GM12878 (cell line): ENCODE data around the gene C1orf50. TPM values are rescaled to one million over a fixed set of nuclear protein-coding genes. Genes with fewer than 3 reads are reported as not detected.

ENCODE experiments used
- ATAC-seq: fragments of 200-7000 bp; cut with Tn5 transposase; 3 replicates; pipeline ENCODE4 v1.9.1; 2020; ENCODE audit warnings: mild to moderate bottlenecking, moderate library complexity
- BruUV-seq: library from RNA; stranded (reverse); fragments of 400-500 nt; replicated peaks from 2 replicates; lab custom pipeline; 2021; lab: Mats Ljungman, UMichigan
- CTCF ChIA-PET: fragments of 300-600 bp; sonication (Branson Sonifier 250); formaldehyde crosslinking; extraction: SDS; loops from one replicate; lab custom pipeline; 2021; ENCODE audit warnings: inconsistent platforms; lab: Yijun Ruan, JAX
- POLR2A ChIA-PET: fragments of 350-600 bp; formaldehyde crosslinking; extraction: SDS; loops from one replicate; lab custom pipeline; 2021; ENCODE audit warnings: inconsistent platforms; lab: Charles Lee
- RAD21 ChIA-PET: fragments of 300-600 bp; sonication (Branson Sonifier 250); formaldehyde crosslinking; loops from one replicate; lab custom pipeline; 2023; ENCODE audit warnings: antibody characterized with exemption; ENCODE audit not compliant: unreplicated experiment; lab: Charles Lee
- SMC1A ChIA-PET: fragments of 300-600 bp; sonication (Branson Sonifier 250); formaldehyde crosslinking; loops from one replicate; lab custom pipeline; 2023; ENCODE audit not compliant: unreplicated experiment, uncharacterized antibody; lab: Charles Lee
- DNase-seq: peaks from one replicate; pipeline ENCODE4 v3.0.0-alpha.2; 2011; ENCODE audit warnings: low read depth, low spot score
- FAIRE-seq: peaks from 3 replicates; lab custom pipeline; 2011; peaks lifted over from hg19 to GRCh38; lab: Jason Lieb, UNC
- H2AFZ ChIP-seq: 2 replicates; pipeline ENCODE4 v1.6.0; 2011; ENCODE audit warnings: low read depth, low read length, control low read depth; ENCODE audit not compliant: control insufficient read depth
- H3K27ac ChIP-seq: 2 replicates; pipeline ENCODE4 v1.5.1; 2011; ENCODE audit warnings: control low read depth; ENCODE audit not compliant: control insufficient read depth, insufficient read depth
- H3K27me3 ChIP-seq, 2 experiments: replicated peaks in 1 of 2; 2 replicates each; pipeline versions ENCODE4 v1.6.0 to v1.6.1; 2011; ENCODE audit warnings: low read length in 1 of 2; ENCODE audit not compliant: control insufficient read depth in 2 of 2, insufficient read depth in 2 of 2
- H3K36me3 ChIP-seq, 2 experiments: 2 replicates each; pipeline ENCODE4 v1.5.1; 2011; ENCODE audit warnings: low read length in 1 of 2; ENCODE audit not compliant: control insufficient read depth in 2 of 2, insufficient read depth in 2 of 2
- H3K4me1 ChIP-seq: 2 replicates; pipeline ENCODE4 v1.6.1; 2011; ENCODE audit warnings: mild to moderate bottlenecking, low read length, moderate library complexity, mixed read lengths; ENCODE audit not compliant: control insufficient read depth, insufficient read depth
- H3K4me2 ChIP-seq: 2 replicates; pipeline ENCODE4 v1.6.0; 2011; ENCODE audit warnings: control low read depth; ENCODE audit not compliant: control insufficient read depth, insufficient read depth
- H3K4me3 ChIP-seq: fragments of 200-600 bp; sonication (generic); 2 replicates; pipeline ENCODE4 v1.5.1; 2016
- H3K79me2 ChIP-seq: 2 replicates; pipeline ENCODE4 v1.6.0; 2011; ENCODE audit warnings: low read length; ENCODE audit not compliant: control insufficient read depth, insufficient read depth
- H3K9ac ChIP-seq: 2 replicates; pipeline ENCODE4 v1.8.0; 2011; ENCODE audit warnings: low read length, control low read depth, mixed read lengths; ENCODE audit not compliant: control insufficient read depth, insufficient read depth
- H3K9me3 ChIP-seq: replicated peaks from 3 replicates; pipeline ENCODE4 v1.5.1; 2011; ENCODE audit warnings: mild to moderate bottlenecking, low read length; ENCODE audit not compliant: control insufficient read depth, insufficient read depth
- H4K20me1 ChIP-seq: 2 replicates; pipeline ENCODE4 v1.6.0; 2011; ENCODE audit not compliant: control insufficient read depth, insufficient read depth
- FOS ChIP-seq: IDR thresholded peaks from 3 replicates; pipeline ENCODE4 v1.6.1; 2011; ENCODE audit warnings: borderline replicate concordance; ENCODE audit not compliant: insufficient read length; ENCODE audit errors: extremely low read depth
- TCF7 ChIP-seq: IDR thresholded peaks from 2 replicates; pipeline ENCODE4 v1.6.1; 2014; ENCODE audit warnings: antibody characterized with exemption, borderline replicate concordance
- in situ Hi-C: fragments of 300-500 bp; cut with MboI; formaldehyde crosslinking; loops from 9 replicates; pipeline ENCODE4 v1.14.3; 2018; ENCODE audit warnings: mixed read lengths
- intact Hi-C: fragments of 100-400 bp; cut with micrococcal nuclease; formaldehyde crosslinking; loops from one replicate; pipeline ENCODE4 v1.14.2; 2022; ENCODE audit not compliant: unreplicated experiment
- polyA plus RNA-seq, 11 experiments: library from polyadenylated mRNA; depleted of rRNA in 4 of 11; unstranded in 6 of 11; stranded (reverse) in 5 of 11; fragments of >200 nt; fragmentation: Nextera tagmentation in 4 of 11; fragmentation: Illumina TruSeq in 1 of 11; extraction: Ambion mirVana in 4 of 11; extraction: Trizol in 1 of 11; gene quantifications; 1 replicate in 1 of 11; 2 replicates in 10 of 11; pipeline versions ENCODE4 v1.2.1 to v1.2.3, GENCODE V29; 2011 to 2016; ENCODE audit warnings: inconsistent platforms in 2 of 11, missing spikeins in 2 of 11, low read depth in 1 of 11
- total RNA-seq, 4 experiments: library from RNA; depleted of rRNA in 3 of 4; stranded (reverse); fragments of >200 nt in 3 of 4; fragmentation: Illumina TruSeq in 1 of 4; extraction: Trizol in 1 of 4; gene quantifications; 2 replicates each; pipeline versions ENCODE4 v1.2.1 to v1.2.3, GENCODE V29; 2013 to 2021
- TF ChIP-seq, protein P1 (sequence below): fragments of 450-650 bp; formaldehyde crosslinking; IDR thresholded peaks from 2 replicates; pipeline ENCODE4 v1.4.0; 2020; ENCODE audit warnings: mild to moderate bottlenecking, moderate library complexity

Gene C1orf50
- total and polyA plus RNA-seq, 10 of the 15 experiments (the other 5 are each of a cell fraction or from before 2014, with no cell fraction given) = 1.2 to 10.7 (median 6.7) TPM

DNA sequence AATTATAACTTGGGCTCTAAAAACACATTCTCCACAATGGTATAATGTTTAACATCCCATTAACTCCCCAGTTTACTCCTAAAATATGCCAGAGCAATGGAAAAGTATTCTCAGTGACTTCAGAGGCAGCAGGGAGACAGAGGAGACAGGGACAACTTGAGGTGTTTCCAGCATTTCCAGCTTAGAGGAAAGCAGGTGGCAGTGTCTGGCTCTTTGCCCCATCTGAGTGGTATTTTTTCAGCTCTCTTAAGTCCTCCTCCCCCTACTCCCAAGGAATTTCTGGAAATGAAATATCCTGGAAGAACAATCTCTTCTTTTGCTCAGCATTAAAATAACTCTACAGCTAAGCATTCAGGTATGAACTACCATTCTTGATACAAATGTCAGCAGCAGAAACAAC is 39.1 kb downstream of the C1orf50 start:
- no peak overlapping the region for H3K27ac ChIP-seq
- intact Hi-C loops (no loop called here), in situ Hi-C loops (no loop called here)
- H3K79me2 ChIP-seq = no peaks in the 10 kb centered on the region
- no peak overlapping the region for H2AFZ ChIP-seq
- ChIA-PET SMC1A (no interaction called here), POLR2A (interaction anchor here (0.5 to 1.2 kb wide), 2 partner anchors 10 to 468 kb away, joined by 3 to 5 read pairs; partner anchors contain the start of gene ERMAP), CTCF (interaction anchor here (1.4 kb wide), 1 partner anchor 10 kb away, joined by 3 read pairs; no protein-coding TSS in a partner anchor)
- no TSS peak for BruUV-seq
- H3K4me1 ChIP-seq = no peaks in the 10 kb centered on the region
- no peaks in the 10 kb centered on the region for H3K27me3 ChIP-seq
- no peak overlapping the region for H3K4me2 ChIP-seq
- no peak overlapping the region for H3K9ac ChIP-seq
- H3K36me3 ChIP-seq = no peaks in the 10 kb centered on the region
- no peaks in the 10 kb centered on the region for H4K20me1 ChIP-seq
- ATAC-seq = no peak
- TF ChIP-seq TCF7 (no peak), FOS (no peak)
- TF ChIP-seq, protein P1, sequence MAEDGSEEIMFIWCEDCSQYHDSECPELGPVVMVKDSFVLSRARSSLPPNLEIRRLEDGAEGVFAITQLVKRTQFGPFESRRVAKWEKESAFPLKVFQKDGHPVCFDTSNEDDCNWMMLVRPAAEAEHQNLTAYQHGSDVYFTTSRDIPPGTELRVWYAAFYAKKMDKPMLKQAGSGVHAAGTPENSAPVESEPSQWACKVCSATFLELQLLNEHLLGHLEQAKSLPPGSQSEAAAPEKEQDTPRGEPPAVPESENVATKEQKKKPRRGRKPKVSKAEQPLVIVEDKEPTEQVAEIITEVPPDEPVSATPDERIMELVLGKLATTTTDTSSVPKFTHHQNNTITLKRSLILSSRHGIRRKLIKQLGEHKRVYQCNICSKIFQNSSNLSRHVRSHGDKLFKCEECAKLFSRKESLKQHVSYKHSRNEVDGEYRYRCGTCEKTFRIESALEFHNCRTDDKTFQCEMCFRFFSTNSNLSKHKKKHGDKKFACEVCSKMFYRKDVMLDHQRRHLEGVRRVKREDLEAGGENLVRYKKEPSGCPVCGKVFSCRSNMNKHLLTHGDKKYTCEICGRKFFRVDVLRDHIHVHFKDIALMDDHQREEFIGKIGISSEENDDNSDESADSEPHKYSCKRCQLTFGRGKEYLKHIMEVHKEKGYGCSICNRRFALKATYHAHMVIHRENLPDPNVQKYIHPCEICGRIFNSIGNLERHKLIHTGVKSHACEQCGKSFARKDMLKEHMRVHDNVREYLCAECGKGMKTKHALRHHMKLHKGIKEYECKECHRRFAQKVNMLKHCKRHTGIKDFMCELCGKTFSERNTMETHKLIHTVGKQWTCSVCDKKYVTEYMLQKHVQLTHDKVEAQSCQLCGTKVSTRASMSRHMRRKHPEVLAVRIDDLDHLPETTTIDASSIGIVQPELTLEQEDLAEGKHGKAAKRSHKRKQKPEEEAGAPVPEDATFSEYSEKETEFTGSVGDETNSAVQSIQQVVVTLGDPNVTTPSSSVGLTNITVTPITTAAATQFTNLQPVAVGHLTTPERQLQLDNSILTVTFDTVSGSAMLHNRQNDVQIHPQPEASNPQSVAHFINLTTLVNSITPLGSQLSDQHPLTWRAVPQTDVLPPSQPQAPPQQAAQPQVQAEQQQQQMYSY (CRISPR knock-in tag) = no peak
- TF ChIP-seq, all 136 proteins: peak for 0
- Histone ChIP-seq H3K4me3 (no peak overlapping the region), H3K9me3 (no peaks in the 10 kb centered on the region)
- DNase-seq (no peak), FAIRE-seq (no peak)
- RAD21 ChIA-PET = no interaction called here
